HG02852 (cell line): ENCODE results near the gene MAPK10.
"Not testable (repeated sequence)": the region's sequence is repeated elsewhere in the genome, so short reads cannot be mapped to it uniquely, and the experiment has no call there.

Source experiments
- ATAC-seq: cut with Tn5 transposase; IDR thresholded peaks from one replicate; pipeline ENCODE4 v1.9.1; 2021; ENCODE audit warnings: mild to moderate bottlenecking, moderate library complexity; ENCODE audit not compliant: unreplicated experiment

Gene MAPK10

GRCh38 chr4:86117705-86118302 is 242.0 kb downstream of the MAPK10 start:
- ATAC-seq = no peak

- no peak for ATAC-seq
These were observed 245.3 kb downstream of the MAPK10 start for GRCh38 chr4:86114563-86114962.

- ATAC-seq = no peak
These were observed 251.0 kb downstream of the MAPK10 start for GRCh38 chr4:86108834-86109233.

DNA sequence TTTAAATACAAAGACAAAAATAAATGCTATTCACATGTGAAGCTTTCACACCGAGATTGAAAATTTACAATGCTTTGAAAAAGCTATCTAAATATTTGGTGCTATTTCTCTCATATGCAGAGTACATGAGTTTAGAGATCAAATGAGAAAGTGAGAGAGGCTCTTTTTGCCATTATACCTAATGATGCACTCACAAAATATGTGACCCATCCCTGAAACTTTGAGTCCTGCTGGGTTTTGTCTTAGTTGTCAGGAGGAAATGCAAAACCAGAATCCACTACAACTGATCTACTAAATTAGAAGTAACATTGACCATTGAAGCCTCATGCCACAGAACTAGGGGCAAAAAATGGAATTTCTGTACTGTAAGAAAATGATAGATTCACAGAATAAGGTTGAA is 251.7 kb downstream of the MAPK10 start:
- ATAC-seq = no peak

DNA sequence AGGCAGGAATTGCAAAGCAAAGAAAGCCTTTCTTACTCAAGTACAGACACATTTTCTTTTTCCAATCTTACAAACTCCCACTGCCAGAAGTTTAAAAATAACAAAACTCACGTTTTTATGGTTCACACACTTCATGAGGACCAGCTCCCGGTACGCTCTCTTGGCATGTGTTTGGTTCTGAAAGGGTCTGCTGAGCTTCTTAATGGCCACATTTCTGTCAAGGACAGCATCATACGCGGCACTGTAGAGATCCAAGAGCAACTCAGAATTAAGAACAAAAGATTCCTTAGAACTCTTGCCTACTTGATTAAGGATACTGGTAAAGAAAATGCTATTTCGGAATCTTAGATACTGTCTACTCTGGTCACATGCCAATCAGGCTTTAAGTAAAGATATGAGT is 252.7 kb downstream of the MAPK10 start:
- no peak for ATAC-seq

DNA sequence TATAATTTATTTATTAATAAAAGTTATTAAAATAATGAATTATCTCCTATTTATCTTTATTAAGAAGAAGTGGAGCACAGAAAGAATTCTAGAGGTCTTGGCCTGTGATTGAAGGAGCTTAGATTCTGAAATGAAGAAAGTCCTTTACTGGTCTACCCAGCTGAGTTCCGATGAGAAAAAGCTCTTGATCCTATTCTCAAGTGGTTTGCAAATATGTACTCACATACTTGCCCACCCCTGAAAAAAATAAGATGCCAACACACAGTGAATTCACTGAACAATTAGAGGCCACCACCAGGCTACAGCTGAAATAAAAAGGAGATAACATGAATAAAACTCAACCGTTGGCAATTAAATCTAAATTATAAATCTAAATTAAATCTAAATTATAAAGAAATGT is 253.4 kb downstream of the MAPK10 start:
- ATAC-seq = no peak

DNA sequence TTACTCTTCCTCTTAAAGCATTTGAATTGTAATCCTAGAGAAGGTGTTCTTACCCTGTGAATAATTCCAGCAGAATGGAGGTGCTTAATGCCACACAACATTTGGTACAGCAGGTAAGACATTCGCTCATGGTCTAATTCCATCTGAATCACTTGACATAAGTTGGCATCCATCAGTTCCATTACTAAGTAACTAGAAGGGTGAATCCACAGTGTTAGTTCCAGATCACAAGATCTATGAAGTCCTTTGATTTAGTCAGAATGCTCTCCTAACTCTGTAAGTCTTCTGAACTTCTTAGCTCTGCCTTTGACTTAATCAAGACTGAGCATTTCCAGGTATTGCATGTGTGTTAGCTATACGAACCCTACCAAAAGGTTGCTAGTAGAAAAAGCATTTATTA is 258.0 kb downstream of the MAPK10 start:
- ATAC-seq = no peak

GRCh38 chr4:86101410-86101809 is 258.4 kb downstream of the MAPK10 start:
- ATAC-seq = no peak

DNA sequence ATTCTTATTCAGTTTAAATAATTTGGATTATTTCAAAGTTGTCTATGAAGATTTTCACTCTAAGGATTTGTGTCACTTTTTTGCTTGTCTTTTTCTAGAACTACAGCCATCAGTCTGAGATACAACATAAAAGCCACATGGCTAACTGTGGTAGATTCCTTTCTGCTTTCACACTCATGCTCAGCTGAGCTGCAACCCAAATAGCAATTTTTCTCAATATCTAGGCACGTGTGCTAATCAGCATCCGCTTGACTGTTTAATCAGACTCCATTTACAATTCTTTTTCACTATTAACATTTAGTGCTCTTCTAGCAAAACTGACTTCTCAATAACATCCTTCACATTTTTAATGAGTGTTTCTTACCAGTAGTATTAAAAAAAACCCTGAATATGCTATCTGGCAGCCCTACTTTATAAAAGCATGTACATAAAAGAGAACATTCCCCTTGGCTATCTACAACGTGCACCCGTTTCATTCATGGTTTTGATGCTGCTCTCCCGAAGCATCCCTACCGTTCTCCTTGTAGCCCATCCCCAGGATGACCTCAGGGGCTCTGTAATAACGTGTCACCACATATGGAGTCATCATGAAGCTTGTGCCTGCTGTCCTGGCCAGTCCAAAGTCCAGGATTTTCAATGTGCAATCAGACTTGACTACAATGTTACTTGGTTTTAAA is 259.2 kb downstream of the MAPK10 start:
- no peak for ATAC-seq

GRCh38 chr4:86099348-86099747 is 260.5 kb downstream of the MAPK10 start:
- ATAC-seq = no peak

GRCh38 chr4:86098691-86099090 is 261.2 kb downstream of the MAPK10 start:
- no peak for ATAC-seq

DNA sequence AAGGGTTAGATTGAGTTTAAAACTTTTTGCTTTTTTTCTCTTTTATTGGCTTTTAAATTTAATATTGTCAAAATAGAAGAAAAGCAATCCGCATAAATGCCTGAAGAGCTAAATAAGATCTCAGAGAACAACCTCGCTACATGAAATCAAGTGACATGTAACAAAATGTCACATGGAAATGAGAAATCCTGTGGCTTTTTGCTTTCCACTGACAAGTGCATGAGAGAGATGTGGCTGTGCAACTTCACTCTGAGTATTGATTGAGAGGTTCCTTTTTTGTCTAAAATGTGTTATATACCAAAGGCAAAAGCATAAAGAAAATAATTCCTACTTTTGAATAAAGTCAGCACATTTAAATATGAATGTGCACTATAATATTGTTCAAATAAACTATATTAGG is 263.5 kb downstream of the MAPK10 start:
- no peak for ATAC-seq

GRCh38 chr4:86092684-86093083 is 267.2 kb downstream of the MAPK10 start:
- ATAC-seq = no peak

DNA sequence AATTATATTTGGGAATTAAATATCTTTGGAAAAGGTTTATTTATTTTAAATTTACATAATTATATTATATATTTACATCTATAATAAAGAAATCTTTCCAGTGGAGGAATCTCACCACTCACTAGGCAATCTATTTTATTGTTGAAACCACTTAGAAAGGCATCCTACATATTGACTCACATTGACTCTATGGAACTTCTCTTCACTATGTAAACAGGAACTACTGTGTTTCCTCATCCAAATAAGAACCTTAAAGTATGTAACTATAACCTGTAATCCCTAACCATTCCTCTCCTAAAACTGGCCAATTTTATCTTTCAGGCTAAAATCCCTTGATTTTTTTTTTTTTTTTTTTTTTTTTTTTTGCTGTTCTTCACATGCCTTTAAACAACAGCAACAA is 268.7 kb downstream of the MAPK10 start:
- no peak for ATAC-seq

GRCh38 chr4:86089781-86090323 is 270.0 kb downstream of the MAPK10 start:
- no peak for ATAC-seq

DNA sequence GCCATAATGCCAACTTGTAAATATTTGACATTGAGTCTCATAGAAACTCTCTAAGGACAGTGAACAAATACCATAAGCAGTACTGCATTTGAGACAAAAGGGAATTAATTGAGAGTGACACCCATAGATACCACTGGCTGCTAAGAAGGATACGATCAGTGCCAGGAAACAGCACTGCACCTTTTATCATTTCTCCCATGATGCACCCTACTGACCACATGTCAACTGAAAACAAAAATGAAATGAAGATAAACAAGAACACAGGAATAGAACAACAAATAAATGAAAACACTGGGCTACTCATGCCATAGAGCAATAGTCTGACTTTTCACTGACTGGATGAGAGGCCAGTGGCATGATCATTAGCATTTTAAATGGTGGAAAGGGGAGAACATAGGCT is 270.8 kb downstream of the MAPK10 start:
- ATAC-seq = no peak

DNA sequence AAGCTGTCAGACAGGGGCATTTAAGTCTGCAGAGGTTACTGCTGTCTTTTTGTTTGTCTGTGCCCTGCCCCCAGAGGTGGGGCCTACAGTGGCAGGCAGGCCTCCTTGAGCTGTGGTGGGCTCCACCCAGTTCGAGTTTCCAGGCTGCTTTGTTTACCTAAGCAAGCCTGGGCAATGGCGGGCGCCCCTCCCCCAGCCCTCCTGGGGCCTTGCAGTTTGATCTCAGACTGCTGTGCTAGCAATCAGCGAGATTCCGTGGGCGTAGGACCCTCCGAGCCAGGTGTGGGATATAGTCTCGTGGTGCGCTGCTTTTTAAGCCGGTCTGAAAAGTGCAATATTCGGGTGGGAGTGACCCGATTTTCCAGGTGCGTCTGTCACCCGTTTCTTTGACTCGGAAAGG is 284.1 kb downstream of the MAPK10 start:
- not testable (repeated sequence) for ATAC-seq

DNA sequence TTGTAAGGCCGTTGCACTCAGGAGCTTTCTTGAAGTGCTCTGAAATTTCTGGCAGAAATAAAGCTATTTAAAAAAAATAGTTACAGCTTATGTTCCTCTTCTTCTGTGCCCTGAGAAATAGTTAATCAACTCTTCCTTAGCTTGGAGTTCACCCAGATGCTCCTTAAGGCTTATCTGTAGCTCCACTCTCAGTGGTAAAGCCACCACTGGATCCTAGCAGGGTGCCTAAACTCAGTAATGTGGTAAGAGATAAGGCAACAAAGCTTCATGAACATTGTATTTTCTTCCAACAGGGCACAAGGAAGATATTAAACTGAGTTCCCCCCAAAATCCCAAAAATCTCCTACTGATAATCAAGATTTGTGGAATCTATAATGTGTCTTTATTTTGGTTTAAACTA is 299.5 kb downstream of the MAPK10 start:
- no peak for ATAC-seq

DNA sequence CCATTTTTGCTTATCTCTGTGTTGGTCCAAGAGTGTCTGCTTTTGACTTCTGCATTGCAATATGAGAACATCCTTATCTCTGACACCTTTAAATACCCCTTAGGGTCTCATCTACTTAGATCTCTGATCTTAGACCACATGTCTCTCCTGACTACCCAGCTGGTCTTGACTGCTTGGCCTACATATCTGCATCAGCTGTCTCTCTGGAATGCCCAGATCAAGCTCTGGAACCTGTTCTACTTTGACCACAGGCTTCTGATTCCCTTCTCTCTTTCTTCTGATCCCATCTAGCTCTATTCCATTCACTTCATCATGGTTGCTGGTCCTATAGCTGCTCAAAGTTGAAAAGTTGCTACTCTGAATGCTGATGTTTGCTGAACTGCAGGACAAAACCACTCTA is 301.2 kb downstream of the MAPK10 start:
- no peak for ATAC-seq

DNA sequence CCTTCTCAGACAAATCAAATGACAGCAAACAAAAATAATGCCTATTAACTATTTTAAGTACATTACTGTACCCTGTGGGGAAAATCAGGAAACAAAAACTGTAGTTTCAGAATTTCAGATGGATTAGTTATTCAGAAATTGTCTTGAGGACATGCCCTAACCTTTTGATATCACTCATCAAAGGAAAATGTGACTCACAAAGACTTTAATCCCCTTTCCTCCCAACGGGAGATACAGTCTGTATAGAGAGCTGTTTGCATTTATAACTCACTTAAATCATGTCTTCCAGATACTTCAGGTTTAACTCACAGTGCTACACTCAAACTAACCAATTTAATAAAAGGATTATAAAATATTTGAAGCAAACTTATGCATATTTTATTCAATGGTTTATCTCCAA is 304.0 kb downstream of the MAPK10 start:
- no peak for ATAC-seq

DNA sequence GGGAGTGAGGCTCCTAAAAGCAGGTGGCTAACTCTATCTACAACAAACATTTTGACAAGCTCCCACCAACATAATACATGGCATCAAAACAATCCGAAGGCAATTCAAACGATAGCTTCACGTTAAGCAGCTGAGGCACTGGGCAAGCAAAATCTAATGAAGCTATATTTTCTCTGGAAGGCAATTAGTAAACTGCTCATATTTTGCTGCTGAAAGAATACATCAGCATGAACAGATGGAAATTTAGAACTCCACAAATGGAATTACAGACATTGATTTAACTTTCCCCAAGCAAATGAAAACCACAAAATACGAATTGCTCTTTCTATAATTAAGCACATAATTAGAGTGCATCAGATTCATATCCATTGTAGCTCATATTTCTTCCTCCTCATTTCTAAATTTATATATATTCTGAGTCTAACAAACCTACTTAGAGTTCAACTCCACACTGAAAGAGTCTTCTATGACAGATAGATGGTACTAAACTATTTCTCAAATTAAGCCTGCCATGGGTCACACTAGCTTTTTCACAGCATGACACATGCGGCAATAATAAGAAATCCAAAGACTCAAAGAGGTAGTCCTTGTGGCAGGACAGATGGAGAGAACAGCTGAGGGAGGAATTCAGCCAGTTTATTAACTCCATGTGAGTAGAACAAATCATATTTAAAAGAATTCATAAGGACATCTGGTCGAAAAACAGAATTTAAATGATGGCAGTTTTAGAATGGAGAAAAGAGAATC is 305.4 kb downstream of the MAPK10 start:
- ATAC-seq = no peak

GRCh38 chr4:86050496-86050895 is 309.4 kb downstream of the MAPK10 start:
- ATAC-seq = no peak
